Neural cell (in vitro differentiated cells): ENCODE results near the gene UBE3B. TPM values are rescaled to one million over a fixed set of nuclear protein-coding genes. Genes with fewer than 3 reads are reported as not detected.

Experiments used
- H2AFZ ChIP-seq: fragments of 200-600, 300-800 bp; sonication (generic), shearing (Covaris generic); 2 replicates; pipeline ENCODE4 v1.6.0; 2014; ENCODE audit warnings: low read depth, mild to moderate bottlenecking, antibody characterized with exemption, low read length, moderate library complexity
- H3F3A ChIP-seq: fragments of 200-600 bp; shearing (Covaris generic); 2 replicates; pipeline ENCODE4 v1.6.1; 2016; ENCODE audit warnings: mild to moderate bottlenecking, moderate library complexity, mixed read lengths, antibody characterized with exemption, low read length; ENCODE audit not compliant: insufficient read depth, poor library complexity, severe bottlenecking
- H3K27ac ChIP-seq: fragments of 200-600, 300-800 bp; sonication (generic), shearing (Covaris generic); 2 replicates; pipeline ENCODE4 v1.5.1; 2014; ENCODE audit warnings: mild to moderate bottlenecking, low read length, moderate library complexity
- H3K27me3 ChIP-seq: fragments of 300-800, 200-600 bp; sonication (generic), shearing (Covaris generic); 2 replicates; pipeline ENCODE4 v1.6.0; 2014; ENCODE audit warnings: mild to moderate bottlenecking, low read depth, low read length, moderate library complexity; ENCODE audit not compliant: insufficient read depth
- H3K36me3 ChIP-seq: fragments of 300-800, 200-600 bp; sonication (generic), shearing (Covaris generic); 2 replicates; pipeline ENCODE4 v1.5.1; 2014; ENCODE audit warnings: mild to moderate bottlenecking, antibody characterized with exemption, low read length, moderate library complexity; ENCODE audit not compliant: insufficient read depth
- H3K4me2 ChIP-seq: fragments of 300-800, 200-600 bp; sonication (generic), shearing (Covaris generic); 2 replicates; pipeline ENCODE4 v1.6.0; 2014; ENCODE audit warnings: mild to moderate bottlenecking, low read length
- H3K4me3 ChIP-seq: fragments of 300-800, 200-600 bp; sonication (generic), shearing (Covaris generic); 2 replicates; pipeline ENCODE4 v1.5.1; 2014; ENCODE audit warnings: mild to moderate bottlenecking, low read length, moderate library complexity
- H3K79me2 ChIP-seq: fragments of 200-600 bp; shearing (Covaris generic); replicated peaks from 2 replicates; pipeline ENCODE4 v1.6.0; 2014; ENCODE audit warnings: mild to moderate bottlenecking, low read length, moderate library complexity; ENCODE audit not compliant: insufficient read depth
- H3K9ac ChIP-seq: fragments of 300-800, 200-600 bp; sonication (generic), shearing (Covaris generic); 2 replicates; pipeline ENCODE4 v1.6.1; 2016; ENCODE audit warnings: mild to moderate bottlenecking, low read length, mixed read lengths
- H3K9me2 ChIP-seq: fragments of 200-600 bp; shearing (Covaris generic); 2 replicates; pipeline ENCODE4 v1.6.1; 2016; ENCODE audit warnings: mild to moderate bottlenecking, low read length, mixed read lengths; ENCODE audit not compliant: insufficient read depth
- H3K9me3 ChIP-seq: fragments of 200-600, 300-800 bp; sonication (generic), shearing (Covaris generic); 2 replicates; pipeline ENCODE4 v1.6.1; 2016; ENCODE audit warnings: mild to moderate bottlenecking, mixed run types, low read length, moderate library complexity, mixed read lengths
- H4K20me1 ChIP-seq: fragments of 200-600 bp; shearing (Covaris generic); 2 replicates; pipeline ENCODE4 v1.6.1; 2016; ENCODE audit warnings: mild to moderate bottlenecking, mixed run types; ENCODE audit not compliant: insufficient read depth
- EP300 ChIP-seq: fragments of 450-650 bp; conservative IDR thresholded peaks from 2 replicates; pipeline ENCODE4 v1.6.1; 2014; ENCODE audit warnings: antibody characterized with exemption, mild to moderate bottlenecking, moderate library complexity; ENCODE audit not compliant: poor library complexity, severe bottlenecking
- EZH2 ChIP-seq: fragments of 200-600, 300-800 bp; shearing (Covaris generic), sonication (generic); IDR thresholded peaks from 2 replicates; pipeline ENCODE4 v1.6.1; 2014; ENCODE audit warnings: antibody characterized with exemption, low read length, borderline replicate concordance, mild to moderate bottlenecking; ENCODE audit not compliant: insufficient read depth, poor library complexity, severe bottlenecking
- MXI1 ChIP-seq: fragments of 450-650 bp; conservative IDR thresholded peaks from 2 replicates; pipeline ENCODE4 v1.6.1; 2014; ENCODE audit warnings: antibody characterized with exemption, mild to moderate bottlenecking; ENCODE audit not compliant: poor library complexity, severe bottlenecking
- POLR2AphosphoS5 ChIP-seq: IDR thresholded peaks from 2 replicates; pipeline ENCODE4 v1.6.1; 2012
- RAD21 ChIP-seq: fragments of 450-650 bp; conservative IDR thresholded peaks from 2 replicates; pipeline ENCODE4 v1.6.1; 2014; ENCODE audit warnings: antibody characterized with exemption, mild to moderate bottlenecking, moderate library complexity
- REST ChIP-seq: IDR thresholded peaks from 2 replicates; pipeline ENCODE4 v1.6.1; 2012; ENCODE audit warnings: borderline replicate concordance
- SMC3 ChIP-seq: fragments of 450-650 bp; conservative IDR thresholded peaks from 2 replicates; pipeline ENCODE4 v1.6.1; 2014; ENCODE audit warnings: antibody characterized with exemption, mild to moderate bottlenecking, moderate library complexity; ENCODE audit not compliant: poor library complexity
- TAF1 ChIP-seq: IDR thresholded peaks from 2 replicates; pipeline ENCODE4 v1.6.1; 2012; ENCODE audit warnings: low read depth
- polyA plus RNA-seq: library from polyadenylated mRNA; depleted of rRNA; stranded (reverse); fragments of >200 nt; gene quantifications from 2 replicates; pipeline ENCODE4 v1.2.3, GENCODE V29; 2014
- TF ChIP-seq, protein P1 (sequence below): fragments of 450-650 bp; IDR thresholded peaks from 2 replicates; pipeline ENCODE4 v1.5.1; 2014; ENCODE audit warnings: antibody characterized with exemption, mild to moderate bottlenecking, moderate library complexity; ENCODE audit not compliant: poor library complexity, severe bottlenecking

UBE3B gene
- polyA plus RNA-seq, 1 donor from 2014 or later: 21.7 TPM

- no peaks in the 10 kb centered on the region for H3K79me2 ChIP-seq
- no peaks in the 10 kb centered on the region for H4K20me1 ChIP-seq
- no peaks in the 10 kb centered on the region for H3K27me3 ChIP-seq
- H3K36me3 ChIP-seq: no peaks in the 10 kb centered on the region
- no peak overlapping the region for H3K4me2 ChIP-seq
- TF ChIP-seq RAD21 (no peak), REST (no peak), TAF1 (no peak), EP300 (no peak), EZH2 (no peak), SMC3 (no peak), POLR2AphosphoS5 (no peak)
- TF ChIP-seq, protein P1, sequence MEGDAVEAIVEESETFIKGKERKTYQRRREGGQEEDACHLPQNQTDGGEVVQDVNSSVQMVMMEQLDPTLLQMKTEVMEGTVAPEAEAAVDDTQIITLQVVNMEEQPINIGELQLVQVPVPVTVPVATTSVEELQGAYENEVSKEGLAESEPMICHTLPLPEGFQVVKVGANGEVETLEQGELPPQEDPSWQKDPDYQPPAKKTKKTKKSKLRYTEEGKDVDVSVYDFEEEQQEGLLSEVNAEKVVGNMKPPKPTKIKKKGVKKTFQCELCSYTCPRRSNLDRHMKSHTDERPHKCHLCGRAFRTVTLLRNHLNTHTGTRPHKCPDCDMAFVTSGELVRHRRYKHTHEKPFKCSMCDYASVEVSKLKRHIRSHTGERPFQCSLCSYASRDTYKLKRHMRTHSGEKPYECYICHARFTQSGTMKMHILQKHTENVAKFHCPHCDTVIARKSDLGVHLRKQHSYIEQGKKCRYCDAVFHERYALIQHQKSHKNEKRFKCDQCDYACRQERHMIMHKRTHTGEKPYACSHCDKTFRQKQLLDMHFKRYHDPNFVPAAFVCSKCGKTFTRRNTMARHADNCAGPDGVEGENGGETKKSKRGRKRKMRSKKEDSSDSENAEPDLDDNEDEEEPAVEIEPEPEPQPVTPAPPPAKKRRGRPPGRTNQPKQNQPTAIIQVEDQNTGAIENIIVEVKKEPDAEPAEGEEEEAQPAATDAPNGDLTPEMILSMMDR: no peak
- H3K9me3 ChIP-seq: no peaks in the 10 kb centered on the region
- H3K9me2 ChIP-seq: no peaks in the 10 kb centered on the region
- no peak overlapping the region for H3K27ac ChIP-seq
- H3K9ac ChIP-seq: no peak overlapping the region
- no peaks in the 10 kb centered on the region for H3F3A ChIP-seq
- H3K4me3 ChIP-seq: no peak overlapping the region
- no peak overlapping the region for H2AFZ ChIP-seq
Observed at GRCh38 chr12:109567296-109567695, 89.9 kb downstream of the UBE3B start.

DNA sequence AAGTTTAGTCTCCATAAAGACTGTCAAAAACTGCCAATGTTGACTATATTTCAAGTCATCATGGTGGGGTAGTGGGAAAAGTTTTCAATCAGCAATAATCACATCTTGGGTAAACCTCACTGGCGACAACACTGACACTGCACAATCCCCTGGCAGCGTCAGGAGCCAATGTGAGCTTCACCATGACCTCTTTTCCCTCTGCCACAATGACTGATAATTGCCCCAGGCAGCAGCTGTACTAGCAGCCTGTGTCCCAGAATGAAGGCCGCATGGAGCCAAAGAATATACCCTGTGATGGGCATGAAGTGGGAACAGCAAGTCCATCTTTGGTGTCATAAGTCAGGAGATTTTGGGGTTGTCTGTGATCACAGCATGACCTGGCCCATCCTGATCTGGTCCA is 90.5 kb downstream of the UBE3B start:
- Histone ChIP-seq H4K20me1 (no peaks in the 10 kb centered on the region), H3K9me2 (no peaks in the 10 kb centered on the region), H3K9me3 (no peaks in the 10 kb centered on the region), H3K4me2 (no peak overlapping the region), H3K27ac (no peak overlapping the region), H3K4me3 (no peak overlapping the region), H3K27me3 (no peaks in the 10 kb centered on the region), H3K9ac (no peak overlapping the region), H3F3A (no peaks in the 10 kb centered on the region), H2AFZ (no peak overlapping the region), H3K79me2 (peaks cover 6% of the 10 kb centered on the region), H3K36me3 (no peaks in the 10 kb centered on the region)
- TF ChIP-seq EP300 (no peak), TAF1 (no peak), REST (no peak), SMC3 (no peak), EZH2 (no peak), MXI1 (no peak), RAD21 (no peak), POLR2AphosphoS5 (no peak)
- TF ChIP-seq, protein P1: no peak
